RWPE1 (cell line): ENCODE measurements around the gene CASTOR1.
A peak's percentile ranks its signal among the peaks of the same experiment; 100 is the strongest.

ENCODE experiments used
- CTCF ChIA-PET: fragments of 350-600 bp; sonication (Branson Sonifier 250); formaldehyde crosslinking; extraction: SDS; loops from one replicate; lab custom pipeline; 2021; lab: Yijun Ruan, JAX
- POLR2A ChIA-PET: fragments of 400-600 bp; formaldehyde crosslinking; extraction: SDS; loops from one replicate; lab custom pipeline; 2020; ENCODE audit warnings: antibody characterized with exemption; ENCODE audit not compliant: low non-redundant PET; lab: Yijun Ruan, JAX
- DNase-seq: peaks from one replicate; pipeline ENCODE4 v3.0.0; 2012; ENCODE audit warnings: low spot score
- H3K27ac ChIP-seq: fragments of 450-650 bp; 2 replicates; pipeline ENCODE4 v1.5.1; 2017
- CTCF ChIP-seq: fragments of 450-650 bp; conservative IDR thresholded peaks from 2 replicates; pipeline ENCODE4 v1.5.1; 2017; ENCODE audit warnings: low read depth, mild to moderate bottlenecking

Gene CASTOR1

GRCh38 chr22:30273711-30274436 lies 15.4 kb downstream of the CASTOR1 start:
- no peak for TF ChIP-seq CTCF
- H3K27ac ChIP-seq = peak overlapping the region; percentile 49
- ChIA-PET POLR2A (no interaction called here), CTCF (no interaction called here)
- no peak for DNase-seq

- TF ChIP-seq CTCF = no peak
- DNase-seq = no peak
- CTCF ChIA-PET = no interaction called here
- H3K27ac ChIP-seq = peak overlapping the region; percentile 49; the same call in 1 of the 2 replicates
- POLR2A ChIA-PET = no interaction called here
Observed at GRCh38 chr22:30272781-30273601, 16.3 kb downstream of the CASTOR1 start.

- ChIA-PET POLR2A (no interaction called here), CTCF (no interaction called here)
- no peak overlapping the region for H3K27ac ChIP-seq
- no peak for DNase-seq
- TF ChIP-seq CTCF = no peak
Observed at GRCh38 chr22:30270832-30271231, 18.5 kb downstream of the CASTOR1 start.

GRCh38 chr22:30268331-30268730 lies 21.0 kb downstream of the CASTOR1 start:
- TF ChIP-seq CTCF = no peak
- ChIA-PET POLR2A (no interaction called here), CTCF (no interaction called here)
- H3K27ac ChIP-seq = no peak overlapping the region
- DNase-seq = no peak

- ChIA-PET POLR2A (no interaction called here), CTCF (no interaction called here)
- no peak for TF ChIP-seq CTCF
- H3K27ac ChIP-seq = no peak overlapping the region
- no peak for DNase-seq
Observed at GRCh38 chr22:30267382-30268302, 21.7 kb downstream of the CASTOR1 start.
